Posterior cingulate gyrus (tissue), 11 donors: ENCODE results near the gene DAP.

ENCODE experiments used
- DNase-seq, 10 donors: peaks; one replicate each; pipeline versions ENCODE4 v3.0.0 to v3.0.0-alpha.2; 2020 to 2021; ENCODE audit warnings: mixed read lengths in 3 of 10
- intact Hi-C: fragments of 100-400 bp; cut with DNase I; formaldehyde crosslinking; loops from one replicate; pipeline ENCODE4 v1.15.1; 2023

The DAP gene

DNA sequence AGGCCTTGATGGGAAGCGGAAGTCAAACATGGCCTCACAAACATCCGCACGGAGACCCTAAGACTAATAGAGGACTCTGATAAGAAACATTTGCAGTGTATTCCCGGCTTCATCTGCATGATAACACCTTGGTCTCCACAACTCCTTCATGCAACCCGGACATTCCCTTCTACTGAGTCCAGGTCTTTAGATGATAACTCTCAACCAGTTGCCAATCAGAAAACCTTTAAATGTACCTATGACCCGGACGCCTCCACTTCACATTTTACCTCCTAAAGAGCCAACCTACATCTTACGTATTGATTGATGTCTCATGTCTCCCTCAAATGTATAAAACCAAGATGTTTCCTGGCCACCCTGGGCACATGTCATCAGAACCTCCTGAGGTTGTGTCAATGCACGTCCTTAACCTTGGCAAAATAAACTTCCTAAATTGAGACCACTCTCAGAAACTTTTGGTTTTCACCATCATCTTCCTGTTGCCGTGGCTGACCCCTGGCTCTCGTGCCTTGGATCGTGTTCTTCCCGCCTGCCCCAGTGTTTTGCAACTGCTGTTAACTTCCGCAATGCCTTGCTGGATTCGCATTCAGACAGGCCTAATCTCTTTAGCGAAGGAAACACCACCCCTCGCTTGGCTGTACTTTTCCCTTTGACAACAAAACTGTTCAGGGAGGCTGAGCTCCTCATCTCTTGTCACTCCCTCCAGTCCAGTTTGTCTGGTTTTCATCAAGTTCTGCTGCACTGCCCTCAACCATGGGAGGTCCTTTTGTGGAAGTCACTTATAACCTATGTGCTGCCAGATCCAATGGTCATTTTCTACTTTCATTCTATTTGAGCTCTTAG lies 1.1 kb upstream of the DAP start:
- peak in 1 of 10 donors; percentile 77 for DNase-seq
- intact Hi-C loops: loop anchor here (10.0 kb wide), 1 partner anchor 57 kb away; no protein-coding TSS in a partner anchor

DNA sequence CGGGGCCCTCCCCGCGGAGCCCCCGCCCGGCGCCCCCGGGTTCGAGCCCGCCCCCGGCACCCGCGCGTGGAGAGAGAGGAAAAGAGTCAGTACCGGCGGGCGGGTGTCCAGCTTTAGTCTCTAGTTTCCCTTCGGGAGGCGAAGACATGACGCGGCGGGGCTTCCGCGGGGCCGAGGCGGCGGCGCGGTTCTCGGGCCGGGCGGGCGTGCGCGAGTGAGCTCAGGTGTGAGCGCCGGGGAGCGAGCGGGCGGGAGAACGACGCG lies 181 bp downstream of the DAP start:
- peak in 1 of 10 donors; percentile 83 for DNase-seq
- intact Hi-C loops: loop anchor here (10.0 kb wide), 1 partner anchor 56 kb away; no protein-coding TSS in a partner anchor

DNA sequence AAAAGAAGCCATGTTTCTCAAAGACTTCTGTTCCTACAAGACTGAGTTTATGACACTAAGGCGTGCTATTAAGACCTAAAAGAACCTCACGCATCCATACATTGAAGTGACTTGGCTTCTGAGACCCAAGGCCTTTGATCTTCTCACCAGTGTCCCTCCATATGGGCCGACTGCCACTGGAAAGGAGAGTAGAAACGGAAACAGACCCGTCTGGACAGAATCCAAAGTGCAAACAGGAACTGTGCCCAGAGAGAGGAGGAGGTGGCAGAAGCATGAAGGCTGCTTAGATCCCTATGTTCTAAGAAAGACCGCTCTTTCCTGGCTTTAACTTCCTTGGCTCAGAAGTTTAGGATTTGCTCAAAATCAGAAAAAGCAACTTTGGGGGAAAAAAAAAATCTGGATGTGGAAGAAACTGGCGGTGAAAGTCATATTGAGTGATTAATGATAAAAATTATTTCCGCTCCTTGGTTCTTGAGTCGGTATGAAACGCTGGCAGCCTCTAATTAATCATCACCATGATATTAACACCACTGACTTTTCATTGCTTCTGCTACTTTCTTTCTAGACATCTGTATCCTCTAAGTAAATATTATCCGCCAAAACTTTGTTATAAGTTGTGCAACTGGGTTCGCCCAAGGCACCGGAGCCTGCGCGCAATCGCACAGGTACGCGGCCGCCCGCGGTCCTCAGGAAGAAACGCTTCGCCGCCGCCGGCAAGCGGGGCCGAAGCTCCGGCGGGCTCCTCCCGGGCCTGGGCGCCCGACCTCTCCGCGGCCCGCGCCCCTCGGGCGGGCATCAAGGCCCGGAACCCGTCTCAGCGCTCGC lies 726 bp downstream of the DAP start:
- intact Hi-C loops: loop anchor here (10.0 kb wide), 1 partner anchor 56 kb away; no protein-coding TSS in a partner anchor
- DNase-seq: peak in 6 of 10 donors; percentile 16 to 87 (median 52)

DNA sequence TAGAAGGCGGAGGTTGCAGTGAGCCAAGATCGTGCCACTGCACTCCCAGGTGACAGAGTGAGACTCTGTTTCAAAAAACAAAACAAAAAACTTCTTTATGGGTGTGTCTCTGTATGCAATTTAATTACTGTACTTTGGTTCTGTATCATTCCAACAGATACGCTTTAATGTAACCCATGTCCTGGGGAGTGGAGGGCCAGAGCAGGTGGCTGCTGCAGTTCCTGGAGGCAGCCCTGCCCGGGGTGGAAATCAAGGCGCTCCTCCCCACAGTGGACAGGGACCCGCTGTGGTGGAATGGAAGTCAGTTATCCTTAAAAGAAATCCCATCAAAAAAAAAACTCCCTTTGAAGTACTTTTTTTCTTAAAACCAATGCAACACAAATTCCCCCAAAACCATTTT lies 1.9 kb downstream of the DAP start:
- intact Hi-C loops: no loop called here
- DNase-seq: no peak

DNA sequence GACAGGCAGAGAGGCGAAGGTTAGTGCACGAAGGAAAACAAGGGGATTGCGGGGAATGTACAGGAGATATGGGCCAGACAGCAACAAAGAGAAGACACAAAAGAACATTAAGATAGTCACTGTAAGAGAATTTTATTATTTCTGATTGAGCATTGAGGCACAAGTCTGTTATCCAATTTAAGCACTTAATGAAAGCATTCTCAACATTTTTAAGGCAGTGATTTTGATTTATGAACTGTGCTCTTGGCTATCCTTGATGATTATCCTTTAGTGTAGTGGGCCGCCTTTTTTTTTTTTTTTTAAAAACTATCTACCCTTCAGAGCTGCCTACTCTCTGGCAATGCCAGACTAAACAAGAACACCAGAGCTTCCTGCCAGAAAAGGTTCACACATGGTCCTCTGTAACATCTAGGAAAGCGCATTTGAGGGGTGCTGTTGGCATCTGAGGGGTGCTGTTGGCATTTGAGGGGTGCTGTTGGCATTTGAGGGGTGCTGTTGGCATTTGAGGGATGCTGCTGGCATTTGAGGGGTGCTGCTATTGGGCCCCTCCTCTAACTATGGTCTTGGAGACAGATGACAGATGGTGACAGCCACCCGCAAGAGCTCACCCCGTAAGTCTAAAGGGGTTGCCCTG lies 3.0 kb downstream of the DAP start:
- intact Hi-C loops: no loop called here
- no peak for DNase-seq

DNA sequence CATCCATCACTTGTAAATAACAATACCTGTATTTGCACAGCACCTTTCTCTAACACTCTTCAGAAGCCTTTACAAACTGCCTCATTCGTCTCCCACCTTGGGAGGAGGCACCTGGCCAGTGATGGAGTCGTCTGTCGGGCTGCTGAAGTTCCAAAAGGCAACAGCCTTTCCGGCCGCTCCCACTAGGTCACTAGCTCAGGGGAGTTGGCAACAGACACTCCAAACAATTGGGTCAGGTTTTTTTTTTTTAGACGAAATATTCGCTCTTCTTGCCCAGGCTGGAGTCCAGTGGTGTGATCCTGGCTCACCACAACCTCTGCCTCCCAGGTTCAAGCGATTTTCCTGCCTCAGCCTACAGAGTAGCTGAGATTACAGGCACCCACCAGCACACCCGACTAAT lies 4.0 kb downstream of the DAP start:
- no peak for DNase-seq
- intact Hi-C loops: no loop called here

GRCh38 chr5:10756549-10756948 lies 4.5 kb downstream of the DAP start:
- DNase-seq: no peak
- intact Hi-C loops: no loop called here

- no peak for DNase-seq
- intact Hi-C loops: no loop called here
These were observed 7.9 kb downstream of the DAP start for GRCh38 chr5:10753178-10753577.

GRCh38 chr5:10752451-10752850 lies 8.6 kb downstream of the DAP start:
- no peak for DNase-seq
- intact Hi-C loops: no loop called here

DNA sequence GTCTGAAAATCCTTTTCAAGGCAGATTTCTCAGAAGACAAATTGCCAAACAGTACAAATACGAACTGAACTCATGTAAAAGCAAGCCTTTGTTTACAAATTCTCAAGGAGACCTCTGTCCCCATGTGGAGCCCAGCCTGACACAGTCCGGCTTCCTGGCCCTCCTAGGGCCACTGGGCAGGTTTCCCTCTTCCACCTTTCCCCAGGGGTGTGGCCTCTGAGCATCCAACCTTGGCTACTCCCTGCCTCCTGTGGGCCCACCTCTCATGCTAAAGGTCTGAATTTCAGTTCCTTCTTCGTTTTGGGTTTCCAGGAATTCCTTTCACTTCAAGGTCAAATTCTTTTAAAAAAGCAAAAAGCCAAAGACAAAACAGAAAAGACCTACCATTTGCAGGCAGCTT lies 10.1 kb downstream of the DAP start:
- DNase-seq: no peak
- intact Hi-C loops: no loop called here

- DNase-seq: no peak
- intact Hi-C loops: no loop called here
These were observed 13.1 kb downstream of the DAP start for GRCh38 chr5:10747678-10748622.

DNA sequence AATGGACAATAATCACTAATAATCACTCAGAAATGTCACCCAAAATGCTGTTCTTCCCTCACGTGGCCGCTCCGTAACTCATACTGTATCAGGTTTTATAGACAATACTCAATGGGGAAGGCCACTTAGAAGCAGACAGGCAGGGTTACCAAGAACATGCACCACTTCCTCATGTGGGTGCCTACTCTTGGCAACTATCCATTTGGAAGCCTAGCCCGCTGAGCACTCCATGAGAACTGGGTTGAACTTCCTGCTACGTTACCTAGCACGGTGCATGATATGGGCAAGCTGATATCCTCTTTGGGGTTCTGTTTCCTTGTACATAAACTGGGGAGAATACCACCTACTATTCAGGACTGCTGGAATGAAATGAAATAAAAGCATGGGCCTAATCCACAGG lies 14.3 kb downstream of the DAP start:
- DNase-seq: no peak

GRCh38 chr5:10745133-10745532 lies 15.9 kb downstream of the DAP start:
- intact Hi-C loops: no loop called here

More for the DNA sequence above, 14.3 kb downstream of the DAP start:
- intact Hi-C loops: no loop called here

GRCh38 chr5:10744681-10745080 lies 16.4 kb downstream of the DAP start:
- intact Hi-C loops: no loop called here
- DNase-seq: no peak

More at GRCh38 chr5:10745133-10745532, 15.9 kb downstream of the DAP start:
- no peak for DNase-seq

DNA sequence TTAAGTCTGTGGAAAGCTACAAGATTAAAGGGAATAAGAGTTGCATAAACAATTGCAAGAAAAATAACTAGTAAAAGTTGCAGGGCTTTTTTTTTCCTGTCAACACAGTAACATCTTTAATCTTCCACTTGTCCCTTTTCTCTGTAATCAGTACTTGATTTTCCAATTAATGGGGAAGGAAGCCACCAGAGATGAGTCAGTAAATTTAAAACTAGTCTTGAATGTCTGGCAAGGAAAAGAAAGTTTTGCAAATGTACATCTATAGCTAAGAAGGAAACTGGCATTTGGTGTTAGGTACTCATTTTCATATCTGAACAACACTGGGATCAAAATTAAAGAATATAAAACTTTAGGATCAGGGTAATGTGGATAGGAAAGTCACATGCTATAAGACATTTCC lies 17.1 kb downstream of the DAP start:
- no peak for DNase-seq
- intact Hi-C loops: no loop called here

- intact Hi-C loops: no loop called here
These were observed 17.5 kb downstream of the DAP start for GRCh38 chr5:10743526-10743925.

DNA sequence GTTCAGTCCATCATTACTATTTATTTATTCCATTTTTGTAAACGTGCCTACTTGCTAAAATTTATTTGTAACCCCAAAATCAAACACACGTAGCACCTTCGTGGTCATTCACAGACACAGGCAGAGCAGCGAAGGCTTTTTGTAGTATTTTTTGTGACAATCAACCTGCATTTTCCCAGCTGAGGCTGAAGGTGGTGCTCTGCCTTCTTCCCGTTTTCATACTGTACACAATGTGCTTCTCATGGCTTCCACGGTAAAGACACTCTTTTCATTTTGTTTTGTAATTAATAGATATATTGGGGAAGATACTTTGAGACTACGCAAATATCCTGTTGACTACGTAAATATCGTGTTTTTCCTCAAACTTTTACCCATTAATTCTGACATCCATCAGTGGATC lies 19.4 kb downstream of the DAP start:
- no peak for DNase-seq
- intact Hi-C loops: no loop called here

More at GRCh38 chr5:10743526-10743925, 17.5 kb downstream of the DAP start:
- DNase-seq: no peak

- intact Hi-C loops: no loop called here
- DNase-seq: no peak
These were observed 20.6 kb downstream of the DAP start for GRCh38 chr5:10740384-10740783.

DNA sequence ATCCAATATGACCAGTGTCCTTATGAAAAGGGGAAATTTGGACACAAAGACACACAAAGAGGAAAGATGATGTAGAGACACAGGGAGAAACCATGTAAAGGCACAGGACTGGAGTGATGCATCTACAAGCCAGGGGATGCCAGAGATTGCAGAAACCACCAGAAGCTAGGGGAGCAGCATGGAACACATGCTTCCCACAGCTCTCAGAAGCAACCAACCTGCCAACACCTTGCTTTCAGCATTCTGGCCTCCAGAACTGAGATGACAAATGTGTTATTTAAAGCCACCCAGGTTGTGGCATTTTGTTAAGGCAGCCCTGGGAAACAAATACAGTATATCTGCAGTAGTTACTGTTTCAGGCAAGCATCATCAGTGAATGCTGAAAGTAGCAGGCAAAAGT lies 23.2 kb downstream of the DAP start:
- no peak for DNase-seq
- intact Hi-C loops: no loop called here

DNA sequence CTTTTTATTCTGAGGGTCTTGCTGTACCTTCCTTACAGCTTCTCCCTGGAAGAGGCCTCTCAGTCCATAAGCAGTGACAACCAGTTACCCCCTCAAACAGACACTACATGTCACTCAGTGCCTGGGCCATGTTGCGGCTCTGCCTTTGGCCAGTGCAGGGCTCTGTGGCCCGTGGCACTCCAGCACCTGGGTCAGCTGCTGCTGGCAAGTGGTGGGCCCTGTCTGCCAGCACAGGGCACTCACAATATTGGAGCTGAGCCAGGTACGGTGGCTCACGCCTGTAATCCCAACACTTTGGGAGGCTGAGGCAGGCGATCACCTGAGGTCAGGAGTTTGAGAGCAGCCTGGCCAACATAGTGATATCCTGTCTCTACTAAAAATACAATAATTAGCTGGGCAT lies 24.2 kb downstream of the DAP start:
- intact Hi-C loops: no loop called here
- no peak for DNase-seq
